ENCODE measurements around the gene CBFA2T2. TPM values are rescaled to one million over a fixed set of nuclear protein-coding genes. Genes with fewer than 3 reads are reported as not detected.

CBFA2T2 gene
- total and polyA plus RNA-seq, 2 donors (not counting 3 experiments of a cell fraction or from before 2014, with no cell fraction given): 10.7 to 12.1 TPM

DNA sequence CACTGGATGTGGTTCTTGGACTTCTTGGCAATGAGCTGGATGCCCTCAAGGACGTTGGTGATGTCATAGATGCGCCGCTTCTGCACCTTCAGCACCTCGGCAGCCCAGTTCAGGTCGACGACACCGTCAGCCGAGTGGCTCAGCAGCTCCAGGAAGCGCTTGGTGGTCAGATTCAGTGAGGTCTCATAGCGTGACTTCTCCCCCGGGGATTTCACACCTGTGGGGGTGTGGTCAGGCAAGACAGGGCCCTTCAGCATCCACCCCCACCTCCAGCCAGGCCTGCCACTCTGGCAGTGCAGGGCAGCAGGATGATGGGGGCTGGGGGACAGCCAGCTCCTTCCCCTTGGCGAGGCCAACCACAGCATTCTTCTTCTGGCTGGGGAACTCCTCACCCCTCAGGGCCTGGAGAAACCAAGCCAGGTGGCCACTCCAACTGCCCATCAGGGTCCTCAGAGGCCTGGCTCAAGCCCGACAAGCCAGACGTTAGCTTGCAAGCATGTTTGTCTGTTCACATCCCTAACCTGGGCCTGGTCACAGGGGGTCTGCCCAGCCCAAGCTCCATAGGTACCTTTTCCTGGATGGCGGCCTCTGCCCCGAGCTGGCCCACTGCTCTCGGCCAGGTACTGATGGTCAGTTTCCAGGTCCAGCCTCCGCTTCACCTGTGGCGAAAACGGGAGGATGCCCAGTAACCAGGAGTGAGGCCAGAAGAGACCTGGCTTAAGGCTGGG lies 190.0 kb downstream of the CBFA2T2 start:
- DNase-seq (ENCODE audit: low read depth, low spot score): no peak
- H2AFZ ChIP-seq (ENCODE audit: low read depth, low read length): no peak overlapping the region
- no peak overlapping the region for H3K4me3 ChIP-seq (replicated peaks in 1 of 3; ENCODE audit: insufficient read depth in 1 of 3, low read depth in 1 of 3, low read length in 3 of 3)
- no peak for TF ChIP-seq MAX (IDR thresholded peaks at IDR 0.05; ENCODE audit: insufficient read depth, insufficient read length)
- no peak for TF ChIP-seq FOS (IDR thresholded peaks at IDR 0.05; ENCODE audit: borderline replicate concordance, insufficient read depth, low read length)
- no peak for TF ChIP-seq EZH2 (IDR thresholded peaks at IDR 0.05; ENCODE audit: borderline replicate concordance, low read depth, low read length, severe bottlenecking)
- TF ChIP-seq JUN (IDR thresholded peaks at IDR 0.05; ENCODE audit: borderline replicate concordance, insufficient read depth, insufficient read length, low read depth): no peak
- POLR2A ChIA-PET: no interaction called here
- FAIRE-seq: no peak
- dilution Hi-C loops (cut with MboI; ENCODE audit: extremely low pct_ligation_motif_present, low sequenced_read_pairs) (no loop called here), intact Hi-C loops (cut with micrococcal nuclease) (no loop called here)
- no peak overlapping the region for H3K4me2 ChIP-seq (ENCODE audit: insufficient read depth, low read length)
- no peak overlapping the region for H3K9ac ChIP-seq (replicated peaks; ENCODE audit: extremely low read depth, insufficient read depth, low read length)
- no peaks in the 10 kb centered on the region for H4K20me1 ChIP-seq (replicated peaks; ENCODE audit: control insufficient read depth, extremely low read depth, insufficient read depth, low read length)
- BruUV-seq (replicated peaks): no TSS peak
- H3K9me1 ChIP-seq (replicated peaks; ENCODE audit: control insufficient read depth, extremely low read depth, insufficient read depth, low read length): no peaks in the 10 kb centered on the region
- H3K79me2 ChIP-seq (ENCODE audit: control insufficient read depth, insufficient read depth, low read length): peaks cover 22% of the 10 kb centered on the region
- no peaks in the 10 kb centered on the region for H3K27me3 ChIP-seq (ENCODE audit: control insufficient read depth in 2 of 2, insufficient read depth in 2 of 2, low read length in 2 of 2)
- no peak overlapping the region for H3K27ac ChIP-seq (ENCODE audit: insufficient read depth, low read depth, low read length)
- H3K9me3 ChIP-seq (replicated peaks; ENCODE audit: control insufficient read depth, insufficient read depth, low read length): no peaks in the 10 kb centered on the region
- H3K4me1 ChIP-seq (ENCODE audit: control insufficient read depth, extremely low read depth, insufficient read depth, low read length): peaks cover 14% of the 10 kb centered on the region
- H3K36me3 ChIP-seq (ENCODE audit: control insufficient read depth in 2 of 2, extremely low read depth in 1 of 2, insufficient read depth in 2 of 2, low read length in 2 of 2): no peaks in the 10 kb centered on the region
- CTCF ChIA-PET: interaction anchor here (1.0 to 2.9 kb wide), 3 partner anchors 10 to 52 kb away, joined by 3 to 10 read pairs (median 4); partner anchors contain the start of gene ZNF341

GRCh38 chr20:33680686-33681085 lies 190.8 kb downstream of the CBFA2T2 start:
- H3K36me3 ChIP-seq (ENCODE audit: control insufficient read depth in 2 of 2, extremely low read depth in 1 of 2, insufficient read depth in 2 of 2, low read length in 2 of 2): no peaks in the 10 kb centered on the region
- DNase-seq (ENCODE audit: low read depth, low spot score) (no peak), FAIRE-seq (no peak)
- no peak for TF ChIP-seq MAX (IDR thresholded peaks at IDR 0.05; ENCODE audit: insufficient read depth, insufficient read length)
- no peak for TF ChIP-seq EZH2 (IDR thresholded peaks at IDR 0.05; ENCODE audit: borderline replicate concordance, low read depth, low read length, severe bottlenecking)
- peaks cover 15% of the 10 kb centered on the region for H3K4me1 ChIP-seq (ENCODE audit: control insufficient read depth, extremely low read depth, insufficient read depth, low read length)
- H4K20me1 ChIP-seq (replicated peaks; ENCODE audit: control insufficient read depth, extremely low read depth, insufficient read depth, low read length): no peaks in the 10 kb centered on the region
- H3K4me3 ChIP-seq (replicated peaks in 1 of 3; ENCODE audit: insufficient read depth in 1 of 3, low read depth in 1 of 3, low read length in 3 of 3): no peak overlapping the region
- BruUV-seq (replicated peaks): no TSS peak
- ChIA-PET POLR2A (interaction anchor here (1.1 kb wide), 1 partner anchor 313 kb away, joined by 3 read pairs; no protein-coding TSS in a partner anchor), CTCF (interaction anchor here (2.9 kb wide), 1 partner anchor 13 kb away, joined by 10 read pairs; no protein-coding TSS in a partner anchor)
- no peak overlapping the region for H3K9ac ChIP-seq (replicated peaks; ENCODE audit: extremely low read depth, insufficient read depth, low read length)
- H3K79me2 ChIP-seq (ENCODE audit: control insufficient read depth, insufficient read depth, low read length): peaks cover 26% of the 10 kb centered on the region
- H3K27ac ChIP-seq (ENCODE audit: insufficient read depth, low read depth, low read length): no peak overlapping the region
- H3K27me3 ChIP-seq (ENCODE audit: control insufficient read depth in 2 of 2, insufficient read depth in 2 of 2, low read length in 2 of 2): no peaks in the 10 kb centered on the region
- H2AFZ ChIP-seq (ENCODE audit: low read depth, low read length): no peak overlapping the region
- no peaks in the 10 kb centered on the region for H3K9me1 ChIP-seq (replicated peaks; ENCODE audit: control insufficient read depth, extremely low read depth, insufficient read depth, low read length)
- no peaks in the 10 kb centered on the region for H3K9me3 ChIP-seq (replicated peaks; ENCODE audit: control insufficient read depth, insufficient read depth, low read length)
- no peak overlapping the region for H3K4me2 ChIP-seq (ENCODE audit: insufficient read depth, low read length)
- dilution Hi-C loops (cut with MboI; ENCODE audit: extremely low pct_ligation_motif_present, low sequenced_read_pairs) (no loop called here), intact Hi-C loops (cut with micrococcal nuclease) (no loop called here)
